SU-DHL-6 (cell line): ENCODE results near the gene PDZD8.

ENCODE experiments used
- CTCF ChIP-seq: fragments of 200-600 bp; sonication (generic); IDR thresholded peaks from one replicate; pipeline ENCODE4 v1.5.1; 2017; ENCODE audit warnings: antibody characterized with exemption, mild to moderate bottlenecking, low read length, moderate library complexity; ENCODE audit not compliant: insufficient read depth, poor library complexity, severe bottlenecking
- EZH2phosphoT487 ChIP-seq: fragments of 200-600 bp; sonication (generic), shearing (Covaris generic); conservative IDR thresholded peaks from 2 replicates; pipeline ENCODE4 v1.6.1; 2018; ENCODE audit warnings: mild to moderate bottlenecking, antibody characterized with exemption, low read length, moderate library complexity, mixed read lengths

GRCh38 chr10:117373823-117374505 is 1.3 kb downstream of the PDZD8 start:
- TF ChIP-seq CTCF (no peak), EZH2phosphoT487 (no peak)
